ENCODE measurements around the gene GNAT1. TPM values are rescaled to one million over a fixed set of nuclear protein-coding genes. Genes with fewer than 3 reads are reported as not detected.
A peak's percentile ranks its signal among the peaks of the same experiment; 100 is the strongest.

The GNAT1 gene
- total and polyA plus RNA-seq, 2 of the 13 experiments (the other 11 are each of a cell fraction or from before 2014, with no cell fraction given), result 0.15 TPM; not detected in 1

- TF ChIP-seq STAG1 (CRISPR knock-in tag; IDR thresholded peaks at IDR 0.05) (peak; percentile 92), ZNF180 (CRISPR knock-in tag; IDR thresholded peaks at IDR 0.05; ENCODE audit: borderline replicate concordance, low read depth) (no peak), ZNF83 (CRISPR knock-in tag; IDR thresholded peaks at IDR 0.05; ENCODE audit: borderline replicate concordance) (no peak), ZNF747 (CRISPR knock-in tag; IDR thresholded peaks at IDR 0.05; ENCODE audit: borderline replicate concordance) (peak; percentile 57; the same call in 1 of the 2 replicates), ZNF12 (CRISPR knock-in tag; IDR thresholded peaks at IDR 0.05) (no peak), SMC3 (IDR thresholded peaks at IDR 0.05; ENCODE audit: low read length) (peak; percentile 79), ZNF547 (CRISPR knock-in tag; IDR thresholded peaks at IDR 0.05) (peak; percentile 61; the same call in 1 of the 2 replicates), JUND (CRISPR knock-in tag; IDR thresholded peaks at IDR 0.05) (0 out of 2 replicates have a peak, but pooled peaks have one; percentile 26), ERF (CRISPR knock-in tag; IDR thresholded peaks at IDR 0.05) (peak; percentile 53), ZNF770 (CRISPR knock-in tag; IDR thresholded peaks at IDR 0.05) (0 out of 2 replicates have a peak, but pooled peaks have one; percentile 35), RBM22 (optimal IDR thresholded peaks at IDR 0.05; ENCODE audit: low read length) (peak; percentile 13), DR1 (CRISPR knock-in tag; IDR thresholded peaks at IDR 0.05) (0 out of 2 replicates have a peak, but pooled peaks have one; percentile 20), AKAP8 (CRISPR knock-in tag; IDR thresholded peaks at IDR 0.05) (peak; percentile 84; the same call in 1 of the 2 replicates), DMAP1 (CRISPR knock-in tag; IDR thresholded peaks at IDR 0.05) (peak; percentile 34; the same call in 1 of the 2 replicates), MYPOP (CRISPR knock-in tag; IDR thresholded peaks at IDR 0.05) (peak; percentile 32; the same call in 1 of the 2 replicates), ZNF234 (CRISPR knock-in tag; conservative IDR thresholded peaks at IDR 0.05) (0 out of 2 replicates have a peak, but pooled peaks have one; percentile 29), ZBTB7A (CRISPR knock-in tag; IDR thresholded peaks at IDR 0.05) (peak; percentile 80; the same call in 1 of the 2 replicates), MYNN (CRISPR knock-in tag; IDR thresholded peaks at IDR 0.05; ENCODE audit: low read depth) (0 out of 2 replicates have a peak, but pooled peaks have one; percentile 23), CTCF (CRISPR knock-in tag; IDR thresholded peaks at IDR 0.05) (peak; percentile 93), RARA (CRISPR knock-in tag; IDR thresholded peaks at IDR 0.05) (peak; percentile 49; the same call in 1 of the 2 replicates), DNMT1 (CRISPR knock-in tag; IDR thresholded peaks at IDR 0.05) (0 out of 2 replicates have a peak, but pooled peaks have one; percentile 10), ZNF572 (CRISPR knock-in tag; IDR thresholded peaks at IDR 0.05) (0 out of 2 replicates have a peak, but pooled peaks have one; percentile 29), ZNF773 (CRISPR knock-in tag; IDR thresholded peaks at IDR 0.05; ENCODE audit: borderline replicate concordance) (peak; percentile 44; the same call in 1 of the 2 replicates), EED (CRISPR knock-in tag; IDR thresholded peaks at IDR 0.05) (peak; percentile 52; the same call in 1 of the 2 replicates), ZNF569 (CRISPR knock-in tag; IDR thresholded peaks at IDR 0.05; ENCODE audit: borderline replicate concordance) (no peak), ZNF781 (CRISPR knock-in tag; IDR thresholded peaks at IDR 0.05; ENCODE audit: borderline replicate concordance, not compliant biosample characterization) (peak; percentile 40)
Measured at GRCh38 chr3:50221411-50222168, 30.2 kb downstream of the GNAT1 start (continued).

Data from HepG2 (cell line).